ENCODE data around the gene ACKR4.

Gene ACKR4

GRCh38 chr3:132643366-132643765 is 46.3 kb downstream of the ACKR4 start:
- Histone ChIP-seq H2BK15ac (ENCODE audit: low read depth, poor library complexity, severe bottlenecking) (no peak overlapping the region), H3K4ac (ENCODE audit: low read depth in 1 of 2, low read length in 2 of 2) (no peak overlapping the region), H3K36me3 (ENCODE audit: control insufficient read depth in 1 of 2, insufficient read depth in 2 of 2, low read depth in 1 of 2, low read length in 2 of 2) (peaks cover 0 to 16% of the 10 kb centered on the region in 2 experiments), H3K23ac (ENCODE audit: low read length in 2 of 2) (no peak overlapping the region), H3K4me2 (ENCODE audit: low read length, poor library complexity, severe bottlenecking) (no peak overlapping the region), H3K9ac (ENCODE audit: low read length) (no peak overlapping the region), H3K14ac (ENCODE audit: low read length in 2 of 2) (no peak overlapping the region), H3K4me3 (ENCODE audit: insufficient read depth in 1 of 2, low read depth in 1 of 2, low read length in 2 of 2) (no peak overlapping the region), H3K4me1 (ENCODE audit: control insufficient read depth, insufficient read depth, low read depth, low read length) (peaks cover 1% of the 10 kb centered on the region), H2BK12ac (ENCODE audit: low read length in 2 of 2) (no peak overlapping the region), H2AK5ac (ENCODE audit: low read length, severe bottlenecking) (no peak overlapping the region), H2AFZ (ENCODE audit: low read depth, low read length) (no peak overlapping the region), H3K79me1 (replicated peaks; ENCODE audit: low read length, poor library complexity, severe bottlenecking) (peaks cover 8% of the 10 kb centered on the region), H3K27ac (ENCODE audit: low read length, poor library complexity, severe bottlenecking) (no peak overlapping the region), H4K91ac (ENCODE audit: low read length) (peak overlapping the region; percentile 73), H4K8ac (ENCODE audit: low read length) (no peak overlapping the region), H2BK120ac (ENCODE audit: low read depth, low read length) (no peak overlapping the region), H3K27me3 (ENCODE audit: control insufficient read depth in 1 of 2, insufficient read depth in 1 of 2, low read length in 2 of 2) (no peaks in the 10 kb centered on the region), H3K9me3 (ENCODE audit: control insufficient read depth, low read length) (no peaks in the 10 kb centered on the region), H2BK5ac (ENCODE audit: low read depth, low read length, poor library complexity, severe bottlenecking) (no peak overlapping the region), H3K18ac (ENCODE audit: low read depth in 1 of 2, low read length in 2 of 2) (no peak overlapping the region)
- 56% methylated on average over 2 of the region's 2 CpGs for WGBS
- DNase-seq: no peak

DNA sequence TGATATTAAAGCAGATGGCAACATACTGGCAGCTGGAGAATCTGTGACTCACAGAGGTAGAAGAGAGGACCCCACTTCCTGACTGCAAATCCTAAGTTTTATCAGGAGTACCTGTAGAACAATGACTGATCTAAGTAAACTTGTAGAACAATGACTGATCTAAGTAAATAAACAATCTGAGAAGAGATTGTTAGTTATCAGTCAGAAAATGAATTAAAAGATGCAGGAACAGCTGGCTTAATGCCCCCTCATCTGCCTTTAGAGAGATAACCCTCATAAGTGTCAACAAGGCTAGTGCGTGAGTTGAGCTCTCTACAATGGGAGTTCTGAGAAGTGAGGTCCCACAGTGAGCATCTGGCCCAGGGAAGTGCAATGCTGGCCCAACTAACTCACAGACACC is 48.0 kb downstream of the ACKR4 start:
- Histone ChIP-seq H3K4me1 (ENCODE audit: control insufficient read depth, insufficient read depth, low read depth, low read length) (no peaks in the 10 kb centered on the region), H3K79me1 (replicated peaks; ENCODE audit: low read length, poor library complexity, severe bottlenecking) (peaks cover 10% of the 10 kb centered on the region), H4K8ac (ENCODE audit: low read length) (no peak overlapping the region), H3K4me2 (ENCODE audit: low read length, poor library complexity, severe bottlenecking) (no peak overlapping the region), H2BK120ac (ENCODE audit: low read depth, low read length) (no peak overlapping the region), H2BK12ac (ENCODE audit: low read length in 2 of 2) (no peak overlapping the region), H3K4ac (ENCODE audit: low read depth in 1 of 2, low read length in 2 of 2) (no peak overlapping the region), H4K91ac (ENCODE audit: low read length) (no peak overlapping the region), H3K27me3 (ENCODE audit: control insufficient read depth in 1 of 2, insufficient read depth in 1 of 2, low read length in 2 of 2) (no peaks in the 10 kb centered on the region), H3K27ac (ENCODE audit: low read length, poor library complexity, severe bottlenecking) (no peak overlapping the region), H3K18ac (ENCODE audit: low read depth in 1 of 2, low read length in 2 of 2) (no peak overlapping the region), H2AK5ac (ENCODE audit: low read length, severe bottlenecking) (no peak overlapping the region), H2BK15ac (ENCODE audit: low read depth, poor library complexity, severe bottlenecking) (no peak overlapping the region), H2BK5ac (ENCODE audit: low read depth, low read length, poor library complexity, severe bottlenecking) (no peak overlapping the region), H3K36me3 (ENCODE audit: control insufficient read depth in 1 of 2, insufficient read depth in 2 of 2, low read depth in 1 of 2, low read length in 2 of 2) (peaks cover 0 to 6% of the 10 kb centered on the region in 2 experiments), H3K14ac (ENCODE audit: low read length in 2 of 2) (no peak overlapping the region), H3K23ac (ENCODE audit: low read length in 2 of 2) (no peak overlapping the region), H3K4me3 (ENCODE audit: insufficient read depth in 1 of 2, low read depth in 1 of 2, low read length in 2 of 2) (no peak overlapping the region), H3K9me3 (ENCODE audit: control insufficient read depth, low read length) (no peaks in the 10 kb centered on the region), H2AFZ (ENCODE audit: low read depth, low read length) (no peak overlapping the region), H3K9ac (ENCODE audit: low read length) (peak overlapping the region; percentile 21)
- 87% methylated on average over 1 of the region's 1 CpG for WGBS
- no peak for DNase-seq

DNA sequence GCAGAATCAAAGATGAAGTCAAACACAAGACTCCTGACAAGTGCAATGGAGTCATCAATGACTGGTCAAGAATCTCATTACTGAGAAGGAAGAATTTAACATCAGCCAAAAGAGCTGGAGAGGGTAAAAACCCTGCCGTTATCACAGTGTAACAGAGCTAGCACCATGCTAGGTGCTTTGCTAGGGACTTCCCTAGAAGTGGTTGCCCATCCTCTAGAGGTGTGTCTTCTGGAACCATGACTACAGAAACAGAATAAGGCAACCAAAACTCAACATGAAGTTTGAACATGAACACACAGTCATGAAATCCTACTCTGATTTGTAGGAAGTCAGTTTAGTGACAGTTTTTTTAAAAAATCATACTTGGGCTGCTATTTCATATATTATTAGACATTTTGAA is 53.1 kb downstream of the ACKR4 start:
- H3K36me3 ChIP-seq (ENCODE audit: control insufficient read depth in 1 of 2, insufficient read depth in 2 of 2, low read depth in 1 of 2, low read length in 2 of 2): no peaks in the 10 kb centered on the region
- H3K9ac ChIP-seq (ENCODE audit: low read length): no peak overlapping the region
- no peak overlapping the region for H2BK5ac ChIP-seq (ENCODE audit: low read depth, low read length, poor library complexity, severe bottlenecking)
- DNase-seq: no peak
- H3K18ac ChIP-seq (ENCODE audit: low read depth in 1 of 2, low read length in 2 of 2): no peak overlapping the region
- H2AFZ ChIP-seq (ENCODE audit: low read depth, low read length): no peak overlapping the region
- H3K14ac ChIP-seq (ENCODE audit: low read length in 2 of 2): no peak overlapping the region
- no peak overlapping the region for H3K23ac ChIP-seq (ENCODE audit: low read length in 2 of 2)
- H3K4me2 ChIP-seq (ENCODE audit: low read length, poor library complexity, severe bottlenecking): no peak overlapping the region
- no peak overlapping the region for H2BK12ac ChIP-seq (ENCODE audit: low read length in 2 of 2)
- H3K9me3 ChIP-seq (ENCODE audit: control insufficient read depth, low read length): no peaks in the 10 kb centered on the region
- no peak overlapping the region for H2AK5ac ChIP-seq (ENCODE audit: low read length, severe bottlenecking)
- H3K4me3 ChIP-seq (ENCODE audit: insufficient read depth in 1 of 2, low read depth in 1 of 2, low read length in 2 of 2): no peak overlapping the region
- no peak overlapping the region for H3K4ac ChIP-seq (ENCODE audit: low read depth in 1 of 2, low read length in 2 of 2)
- no peaks in the 10 kb centered on the region for H3K27me3 ChIP-seq (ENCODE audit: control insufficient read depth in 1 of 2, insufficient read depth in 1 of 2, low read length in 2 of 2)
- H3K27ac ChIP-seq (ENCODE audit: low read length, poor library complexity, severe bottlenecking): no peak overlapping the region
- H3K79me1 ChIP-seq (replicated peaks; ENCODE audit: low read length, poor library complexity, severe bottlenecking): peaks cover 12% of the 10 kb centered on the region
- H3K4me1 ChIP-seq (ENCODE audit: control insufficient read depth, insufficient read depth, low read depth, low read length): no peaks in the 10 kb centered on the region
- no peak overlapping the region for H4K91ac ChIP-seq (ENCODE audit: low read length)
- no peak overlapping the region for H2BK120ac ChIP-seq (ENCODE audit: low read depth, low read length)
- no peak overlapping the region for H2BK15ac ChIP-seq (ENCODE audit: low read depth, poor library complexity, severe bottlenecking)
- 94% methylated on average over 1 of the region's 1 CpG for WGBS
- H4K8ac ChIP-seq (ENCODE audit: low read length): no peak overlapping the region

Data from mesenchymal stem cell (in vitro differentiated cells and primary cell).